Measurements from ENCODE around the gene ADK.

The ADK gene

DNA sequence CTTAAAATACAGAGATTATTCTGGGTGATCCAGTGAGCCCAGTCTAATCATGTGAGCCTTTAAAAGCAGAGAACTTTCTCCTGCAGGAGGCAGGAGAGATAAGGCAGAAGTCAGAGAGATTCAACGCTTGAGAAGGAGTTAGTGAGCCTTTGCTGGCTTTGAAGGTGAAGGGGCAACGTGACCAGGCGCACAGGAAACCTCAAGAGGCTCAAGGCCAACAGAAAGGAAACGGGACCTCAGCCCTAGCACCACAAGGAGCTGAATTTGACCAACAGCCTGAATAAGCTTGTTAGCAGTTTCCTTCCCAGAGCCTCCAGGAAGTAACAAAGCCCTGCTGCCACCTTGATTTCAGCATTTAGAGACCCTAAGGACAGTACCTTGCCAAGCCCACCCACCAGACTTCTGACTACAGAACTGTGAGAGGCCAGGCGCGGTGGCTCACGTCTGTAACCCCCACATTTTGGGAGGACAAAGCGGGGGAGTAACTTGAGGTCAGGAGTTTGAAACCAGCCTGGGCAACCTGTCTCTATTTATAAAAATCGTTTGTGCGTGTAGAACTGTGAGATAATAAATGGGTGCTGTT lies 588.1 kb downstream of the ADK start:
- H3K27me3 ChIP-seq (ENCODE audit: insufficient read depth, low read length) = no peaks in the 10 kb centered on the region
- no peak overlapping the region for H3K9ac ChIP-seq (ENCODE audit: low read depth, low read length)
- no peak overlapping the region for H3K27ac ChIP-seq (ENCODE audit: low read depth, low read length)
- 82% methylated on average over 10 of the region's 10 CpGs for whole genome bisulfite sequencing
- no peaks in the 10 kb centered on the region for H3K4me1 ChIP-seq (ENCODE audit: insufficient read depth, low read length)
- H3K36me3 ChIP-seq (ENCODE audit: insufficient read depth, low read length) = no peaks in the 10 kb centered on the region
- no peak overlapping the region for H3K4me3 ChIP-seq (ENCODE audit: low read length)
- H3K9me3 ChIP-seq (ENCODE audit: insufficient read depth, low read depth, low read length) = no peaks in the 10 kb centered on the region

GRCh38 chr10:74743401-74743800 lies 592.4 kb downstream of the ADK start:
- Histone ChIP-seq H3K4me3 (ENCODE audit: low read length) (no peak overlapping the region), H3K9me3 (ENCODE audit: insufficient read depth, low read depth, low read length) (no peaks in the 10 kb centered on the region), H3K27ac (ENCODE audit: low read depth, low read length) (no peak overlapping the region), H3K4me1 (ENCODE audit: insufficient read depth, low read length) (no peaks in the 10 kb centered on the region), H3K36me3 (ENCODE audit: insufficient read depth, low read length) (no peaks in the 10 kb centered on the region), H3K27me3 (ENCODE audit: insufficient read depth, low read length) (no peaks in the 10 kb centered on the region), H3K9ac (ENCODE audit: low read depth, low read length) (no peak overlapping the region)
- WGBS = 90% methylated on average over 4 of the region's 4 CpGs

- Histone ChIP-seq H3K9me3 (ENCODE audit: insufficient read depth, low read depth, low read length) (no peaks in the 10 kb centered on the region), H3K36me3 (ENCODE audit: insufficient read depth, low read length) (no peaks in the 10 kb centered on the region), H3K4me1 (ENCODE audit: insufficient read depth, low read length) (no peaks in the 10 kb centered on the region), H3K27me3 (ENCODE audit: insufficient read depth, low read length) (no peaks in the 10 kb centered on the region), H3K27ac (ENCODE audit: low read depth, low read length) (no peak overlapping the region), H3K9ac (ENCODE audit: low read depth, low read length) (no peak overlapping the region), H3K4me3 (ENCODE audit: low read length) (no peak overlapping the region)
- 96% methylated on average over 4 of the region's 4 CpGs for WGBS
Measured at GRCh38 chr10:74745449-74745848, 594.4 kb downstream of the ADK start.

- Histone ChIP-seq H3K4me3 (ENCODE audit: low read length) (no peak overlapping the region), H3K9me3 (ENCODE audit: insufficient read depth, low read depth, low read length) (no peaks in the 10 kb centered on the region), H3K27ac (ENCODE audit: low read depth, low read length) (no peak overlapping the region), H3K36me3 (ENCODE audit: insufficient read depth, low read length) (no peaks in the 10 kb centered on the region), H3K4me1 (ENCODE audit: insufficient read depth, low read length) (no peaks in the 10 kb centered on the region), H3K9ac (ENCODE audit: low read depth, low read length) (no peak overlapping the region), H3K27me3 (ENCODE audit: insufficient read depth, low read length) (no peaks in the 10 kb centered on the region)
- 94% methylated on average over 14 of the region's 14 CpGs for WGBS
Measured at GRCh38 chr10:74746813-74747212, 595.8 kb downstream of the ADK start.

GRCh38 chr10:74748468-74749031 lies 597.5 kb downstream of the ADK start:
- Histone ChIP-seq H3K4me3 (ENCODE audit: low read length) (no peak overlapping the region), H3K27me3 (ENCODE audit: insufficient read depth, low read length) (no peaks in the 10 kb centered on the region), H3K36me3 (ENCODE audit: insufficient read depth, low read length) (no peaks in the 10 kb centered on the region), H3K9me3 (ENCODE audit: insufficient read depth, low read depth, low read length) (no peaks in the 10 kb centered on the region), H3K9ac (ENCODE audit: low read depth, low read length) (no peak overlapping the region), H3K4me1 (ENCODE audit: insufficient read depth, low read length) (peaks cover 3% of the 10 kb centered on the region), H3K27ac (ENCODE audit: low read depth, low read length) (no peak overlapping the region)
- 90% methylated on average over 9 of the region's 9 CpGs for WGBS

DNA sequence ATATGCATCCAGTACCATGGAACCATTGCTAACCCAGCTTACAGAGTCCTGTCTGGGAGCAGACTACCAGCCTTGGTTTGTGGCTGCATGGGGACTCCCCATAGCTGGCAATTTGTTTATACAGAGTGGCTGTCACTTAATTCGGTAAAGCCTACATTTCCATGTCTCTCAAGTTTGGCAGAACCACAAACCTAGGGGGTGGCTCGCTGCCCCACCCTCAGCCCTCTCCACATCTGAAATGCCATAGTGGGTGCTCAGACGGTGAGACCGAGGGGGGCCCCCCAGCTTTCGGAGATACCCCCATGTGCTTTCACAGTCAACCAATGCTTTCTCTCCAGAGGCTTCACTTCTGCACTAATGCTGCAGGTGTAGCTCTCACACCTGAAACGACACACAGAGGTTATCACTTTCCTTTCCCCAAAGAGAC lies 599.8 kb downstream of the ADK start:
- Histone ChIP-seq H3K4me1 (ENCODE audit: insufficient read depth, low read length) (peaks cover 10% of the 10 kb centered on the region), H3K4me3 (ENCODE audit: low read length) (no peak overlapping the region), H3K36me3 (ENCODE audit: insufficient read depth, low read length) (no peaks in the 10 kb centered on the region), H3K9me3 (ENCODE audit: insufficient read depth, low read depth, low read length) (no peaks in the 10 kb centered on the region), H3K9ac (ENCODE audit: low read depth, low read length) (no peak overlapping the region), H3K27me3 (ENCODE audit: insufficient read depth, low read length) (no peaks in the 10 kb centered on the region), H3K27ac (ENCODE audit: low read depth, low read length) (no peak overlapping the region)
- WGBS = 92% methylated on average over 6 of the region's 6 CpGs

- H3K9ac ChIP-seq (ENCODE audit: low read depth, low read length) = no peak overlapping the region
- no peak overlapping the region for H3K27ac ChIP-seq (ENCODE audit: low read depth, low read length)
- no peaks in the 10 kb centered on the region for H3K9me3 ChIP-seq (ENCODE audit: insufficient read depth, low read depth, low read length)
- no peaks in the 10 kb centered on the region for H3K27me3 ChIP-seq (ENCODE audit: insufficient read depth, low read length)
- H3K4me1 ChIP-seq (ENCODE audit: insufficient read depth, low read length) = peaks cover 10% of the 10 kb centered on the region
- H3K4me3 ChIP-seq (ENCODE audit: low read length) = no peak overlapping the region
- no peaks in the 10 kb centered on the region for H3K36me3 ChIP-seq (ENCODE audit: insufficient read depth, low read length)
- WGBS = 93% methylated on average over 5 of the region's 6 CpGs
Measured at GRCh38 chr10:74752371-74753040, 601.5 kb downstream of the ADK start.

GRCh38 chr10:74753442-74754211 lies 602.6 kb downstream of the ADK start:
- no peak overlapping the region for H3K4me3 ChIP-seq (ENCODE audit: low read length)
- no peaks in the 10 kb centered on the region for H3K36me3 ChIP-seq (ENCODE audit: insufficient read depth, low read length)
- 81% methylated on average over 17 of the region's 17 CpGs for WGBS
- H3K9ac ChIP-seq (ENCODE audit: low read depth, low read length) = 0 out of 2 replicates have a peak overlapping the region, but pooled peaks have one; percentile 22
- peaks cover 10% of the 10 kb centered on the region for H3K4me1 ChIP-seq (ENCODE audit: insufficient read depth, low read length)
- no peak overlapping the region for H3K27ac ChIP-seq (ENCODE audit: low read depth, low read length)
- H3K9me3 ChIP-seq (ENCODE audit: insufficient read depth, low read depth, low read length) = no peaks in the 10 kb centered on the region
- H3K27me3 ChIP-seq (ENCODE audit: insufficient read depth, low read length) = no peaks in the 10 kb centered on the region

DNA sequence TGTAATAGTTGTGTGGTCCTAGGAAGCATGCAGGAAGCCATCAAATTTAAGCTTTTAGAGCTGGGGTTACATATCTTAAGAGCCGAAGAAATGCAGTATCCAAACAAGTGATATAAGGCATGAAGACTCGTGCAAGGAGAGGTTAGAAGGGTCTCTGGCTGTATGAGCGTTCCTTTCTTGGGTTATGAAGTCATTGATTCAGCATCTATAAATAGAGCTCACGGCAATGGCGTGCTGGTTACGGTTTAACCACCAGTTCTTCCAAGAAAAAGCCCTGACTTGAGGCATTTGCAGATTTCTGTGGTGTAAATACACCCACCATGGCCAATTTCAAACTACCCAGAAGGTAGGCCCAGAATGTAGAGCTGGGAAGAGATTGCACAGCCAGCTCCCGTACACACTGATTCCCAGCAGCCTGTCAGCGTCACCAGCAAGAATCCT lies 603.4 kb downstream of the ADK start:
- H3K4me3 ChIP-seq (ENCODE audit: low read length) = no peak overlapping the region
- WGBS = 95% methylated on average over 8 of the region's 8 CpGs
- H3K9me3 ChIP-seq (ENCODE audit: insufficient read depth, low read depth, low read length) = no peaks in the 10 kb centered on the region
- H3K9ac ChIP-seq (ENCODE audit: low read depth, low read length) = no peak overlapping the region
- H3K27me3 ChIP-seq (ENCODE audit: insufficient read depth, low read length) = no peaks in the 10 kb centered on the region
- H3K4me1 ChIP-seq (ENCODE audit: insufficient read depth, low read length) = peaks cover 10% of the 10 kb centered on the region
- H3K36me3 ChIP-seq (ENCODE audit: insufficient read depth, low read length) = no peaks in the 10 kb centered on the region
- H3K27ac ChIP-seq (ENCODE audit: low read depth, low read length) = no peak overlapping the region

DNA sequence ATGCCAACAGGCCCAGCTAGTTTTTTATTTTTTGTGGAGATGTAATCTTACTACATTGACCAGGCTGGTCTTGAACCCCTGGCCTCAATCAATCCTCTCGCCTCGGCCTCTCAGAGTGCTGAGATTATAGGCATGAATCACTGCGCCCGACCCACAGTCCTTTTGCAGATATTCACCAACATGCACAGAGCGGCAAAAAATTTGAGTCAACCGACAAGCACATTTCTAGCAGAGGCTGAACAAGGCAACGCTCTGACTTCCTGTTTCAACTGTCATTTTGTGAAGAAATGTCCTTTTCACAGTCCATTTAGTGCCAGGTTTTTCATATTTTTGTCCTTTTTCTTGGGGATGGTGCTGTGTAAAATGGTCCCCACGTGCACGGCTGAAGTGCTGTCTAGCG lies 604.3 kb downstream of the ADK start:
- Histone ChIP-seq H3K27ac (ENCODE audit: low read depth, low read length) (no peak overlapping the region), H3K4me1 (ENCODE audit: insufficient read depth, low read length) (peaks cover 10% of the 10 kb centered on the region), H3K27me3 (ENCODE audit: insufficient read depth, low read length) (no peaks in the 10 kb centered on the region), H3K9ac (ENCODE audit: low read depth, low read length) (no peak overlapping the region), H3K36me3 (ENCODE audit: insufficient read depth, low read length) (no peaks in the 10 kb centered on the region), H3K9me3 (ENCODE audit: insufficient read depth, low read depth, low read length) (no peaks in the 10 kb centered on the region), H3K4me3 (ENCODE audit: low read length) (no peak overlapping the region)
- 93% methylated on average over 10 of the region's 10 CpGs for WGBS
